Occipital lobe (tissue), 2 donors: ENCODE data around the gene THAP4. TPM values are rescaled to one million over a fixed set of nuclear protein-coding genes. Genes with fewer than 3 reads are reported as not detected.

ENCODE experiments used
- DNase-seq: peaks from one replicate; lab custom pipeline; 2025; lab: John Stamatoyannopoulos, UW
- total RNA-seq: library from RNA; depleted of rRNA; stranded (reverse); fragments of >200 nt; gene quantifications from one replicate; pipeline ENCODE4 v1.2.3, GENCODE V29; 2014

THAP4 gene
- total RNA-seq, 1 donor from 2014 or later, result 22.0 TPM

GRCh38 chr2:241639385-241639784 is 2.4 kb upstream of the THAP4 start:
- DNase-seq, result no peak

- DNase-seq, result no peak
These were observed 2.0 kb upstream of the THAP4 start for GRCh38 chr2:241638940-241639339.

- no peak for DNase-seq
These were observed 1.1 kb upstream of the THAP4 start for GRCh38 chr2:241637795-241638660.

GRCh38 chr2:241636182-241637017 is 558 bp downstream of the THAP4 start:
- no peak for DNase-seq

GRCh38 chr2:241635756-241636155 is 1.2 kb downstream of the THAP4 start:
- no peak for DNase-seq

GRCh38 chr2:241633561-241633960 is 3.4 kb downstream of the THAP4 start:
- no peak for DNase-seq

GRCh38 chr2:241632478-241633325 is 4.3 kb downstream of the THAP4 start:
- DNase-seq, result no peak

- no peak for DNase-seq
These were observed 7.1 kb downstream of the THAP4 start for GRCh38 chr2:241629762-241630435.

- DNase-seq, result no peak
These were observed 9.3 kb downstream of the THAP4 start for GRCh38 chr2:241627675-241628074.

GRCh38 chr2:241620419-241620769 is 16.6 kb downstream of the THAP4 start:
- DNase-seq, result no peak

GRCh38 chr2:241619597-241620418 is 17.1 kb downstream of the THAP4 start:
- DNase-seq, result no peak

- DNase-seq, result no peak
These were observed 18.1 kb downstream of the THAP4 start for GRCh38 chr2:241618829-241619228.

GRCh38 chr2:241618296-241618805 is 18.6 kb downstream of the THAP4 start:
- no peak for DNase-seq

GRCh38 chr2:241617431-241618154 is 19.4 kb downstream of the THAP4 start:
- no peak for DNase-seq

- DNase-seq, result no peak
These were observed 20.5 kb downstream of the THAP4 start for GRCh38 chr2:241616168-241617125.

GRCh38 chr2:241615522-241616052 is 21.4 kb downstream of the THAP4 start:
- no peak for DNase-seq

- no peak for DNase-seq
These were observed 21.9 kb downstream of the THAP4 start for GRCh38 chr2:241615041-241615440.
